GM12865 (cell line): ENCODE measurements around the gene ZBTB7C.

Experiments used
- DNase-seq: peaks from one replicate; pipeline ENCODE4 v3.0.0; 2010; ENCODE audit warnings: low read depth
- H3K4me3 ChIP-seq: 2 replicates; pipeline ENCODE4 v1.5.1; 2011; ENCODE audit warnings: mild to moderate bottlenecking, low read depth, low read length, control low read depth
- CTCF ChIP-seq: IDR thresholded peaks from 2 replicates; pipeline ENCODE4 v1.5.1; 2011; ENCODE audit warnings: low read length, control low read depth, low read depth, inconsistent platforms; ENCODE audit not compliant: insufficient read depth; ENCODE audit errors: missing control alignments

The ZBTB7C gene

GRCh38 chr18:48075707-48076093 is 333.5 kb downstream of the ZBTB7C start:
- no peak overlapping the region for H3K4me3 ChIP-seq
- no peak for TF ChIP-seq CTCF
- DNase-seq, result no peak

- DNase-seq, result no peak
- TF ChIP-seq CTCF, result no peak
Measured at GRCh38 chr18:48074929-48075706, 334.1 kb downstream of the ZBTB7C start.

GRCh38 chr18:48073211-48073930 is 335.8 kb downstream of the ZBTB7C start:
- TF ChIP-seq CTCF, result no peak
- no peak overlapping the region for H3K4me3 ChIP-seq
- no peak for DNase-seq

More at GRCh38 chr18:48074929-48075706, 334.1 kb downstream of the ZBTB7C start:
- H3K4me3 ChIP-seq, result no peak overlapping the region

GRCh38 chr18:48072428-48073204 is 336.6 kb downstream of the ZBTB7C start:
- no peak for TF ChIP-seq CTCF
- no peak overlapping the region for H3K4me3 ChIP-seq
- DNase-seq, result no peak

GRCh38 chr18:48068916-48069445 is 340.2 kb downstream of the ZBTB7C start:
- TF ChIP-seq CTCF, result no peak
- DNase-seq, result no peak
- H3K4me3 ChIP-seq, result no peak overlapping the region

GRCh38 chr18:48066225-48066652 is 342.9 kb downstream of the ZBTB7C start:
- no peak overlapping the region for H3K4me3 ChIP-seq
- TF ChIP-seq CTCF, result no peak
- no peak for DNase-seq
